ENCODE measurements around the gene BGLAP. TPM values are rescaled to one million over a fixed set of nuclear protein-coding genes. Genes with fewer than 3 reads are reported as not detected.
A peak's percentile ranks its signal among the peaks of the same experiment; 100 is the strongest.

Gene BGLAP
- total RNA-seq, 1 experiment from 2014 or later: 2.3 TPM

DNA sequence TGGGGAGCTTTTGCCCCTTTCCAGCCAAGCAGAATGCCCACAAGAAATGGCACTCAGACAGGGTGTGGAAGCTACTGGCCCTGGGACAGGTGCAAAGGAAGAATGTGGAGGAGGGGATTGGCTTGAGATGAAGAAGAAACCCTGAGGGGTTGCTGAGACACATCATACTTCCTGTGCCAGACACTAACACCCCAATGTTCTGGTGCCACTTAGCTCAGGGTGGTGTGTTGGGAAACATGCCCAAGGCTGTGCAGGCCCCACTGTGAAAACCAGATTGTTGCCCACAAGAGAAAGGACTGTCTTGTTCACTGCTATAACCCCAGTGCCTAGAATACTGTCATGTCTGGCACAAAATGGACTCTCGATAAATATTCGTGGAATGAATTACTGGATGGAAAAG is 15.7 kb downstream of the BGLAP start:
- DNase-seq (ENCODE audit: low spot score): no peak

DNA sequence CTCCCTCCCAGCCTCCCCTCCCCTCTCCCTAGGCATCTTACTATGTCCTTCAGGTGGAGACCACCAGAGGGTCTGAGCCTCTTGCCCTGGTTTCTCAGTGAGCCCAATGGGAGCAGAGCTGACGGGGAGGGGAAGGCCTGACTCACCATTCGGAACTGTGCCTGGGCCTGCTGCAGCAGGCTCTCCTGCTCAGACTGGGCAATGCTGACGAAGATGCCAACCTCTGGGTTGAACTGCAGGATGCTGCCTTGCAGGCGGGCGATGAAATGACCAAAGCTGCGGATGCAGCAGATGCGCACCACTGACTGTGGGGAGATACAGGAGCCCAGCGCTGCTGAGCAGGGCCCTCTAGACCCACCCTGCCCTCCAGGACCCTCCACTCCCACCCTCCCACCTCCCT is 16.9 kb downstream of the BGLAP start:
- no peak for DNase-seq (ENCODE audit: low spot score)

DNA sequence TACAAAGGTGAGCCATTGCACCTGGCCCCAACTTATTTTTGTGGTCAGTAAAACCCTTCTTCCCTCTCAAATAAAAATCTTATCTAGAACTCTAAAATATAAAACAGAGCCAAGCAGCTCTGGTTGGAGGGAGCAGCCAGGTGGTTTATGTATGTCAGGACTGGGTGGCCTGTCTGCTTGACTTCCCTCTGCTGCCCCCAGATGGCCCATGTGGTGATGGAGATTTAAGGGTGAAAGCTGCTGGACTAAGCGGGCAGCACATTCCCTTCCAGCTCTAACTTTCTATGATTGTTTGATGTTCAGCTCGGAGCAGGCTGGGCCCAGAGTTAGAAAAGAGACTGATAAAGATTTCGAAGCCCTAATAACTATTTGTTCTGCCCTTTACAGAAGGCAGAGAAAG is 17.8 kb downstream of the BGLAP start:
- DNase-seq (ENCODE audit: low spot score): peak; percentile 58

DNA sequence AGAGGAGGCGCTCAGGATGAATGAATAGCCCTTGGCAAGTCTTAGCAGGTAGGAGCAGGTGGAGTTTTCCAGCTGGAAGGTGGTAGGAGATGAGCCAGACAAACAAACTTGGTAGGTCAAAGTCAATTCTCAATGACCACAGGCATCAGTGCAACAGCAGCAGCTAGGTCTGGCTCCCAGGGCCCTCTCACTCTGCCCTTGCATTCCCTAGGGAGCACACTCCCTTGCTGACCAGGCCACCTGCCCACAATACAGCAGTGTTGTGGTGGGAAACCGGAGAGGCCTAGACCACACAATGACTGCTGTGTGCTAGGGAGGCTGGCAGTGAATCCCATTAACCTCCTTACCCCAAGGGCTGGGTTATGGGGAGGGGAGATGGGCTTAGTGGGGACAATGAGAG is 18.9 kb downstream of the BGLAP start:
- peak; percentile 34 for DNase-seq (ENCODE audit: low spot score)

DNA sequence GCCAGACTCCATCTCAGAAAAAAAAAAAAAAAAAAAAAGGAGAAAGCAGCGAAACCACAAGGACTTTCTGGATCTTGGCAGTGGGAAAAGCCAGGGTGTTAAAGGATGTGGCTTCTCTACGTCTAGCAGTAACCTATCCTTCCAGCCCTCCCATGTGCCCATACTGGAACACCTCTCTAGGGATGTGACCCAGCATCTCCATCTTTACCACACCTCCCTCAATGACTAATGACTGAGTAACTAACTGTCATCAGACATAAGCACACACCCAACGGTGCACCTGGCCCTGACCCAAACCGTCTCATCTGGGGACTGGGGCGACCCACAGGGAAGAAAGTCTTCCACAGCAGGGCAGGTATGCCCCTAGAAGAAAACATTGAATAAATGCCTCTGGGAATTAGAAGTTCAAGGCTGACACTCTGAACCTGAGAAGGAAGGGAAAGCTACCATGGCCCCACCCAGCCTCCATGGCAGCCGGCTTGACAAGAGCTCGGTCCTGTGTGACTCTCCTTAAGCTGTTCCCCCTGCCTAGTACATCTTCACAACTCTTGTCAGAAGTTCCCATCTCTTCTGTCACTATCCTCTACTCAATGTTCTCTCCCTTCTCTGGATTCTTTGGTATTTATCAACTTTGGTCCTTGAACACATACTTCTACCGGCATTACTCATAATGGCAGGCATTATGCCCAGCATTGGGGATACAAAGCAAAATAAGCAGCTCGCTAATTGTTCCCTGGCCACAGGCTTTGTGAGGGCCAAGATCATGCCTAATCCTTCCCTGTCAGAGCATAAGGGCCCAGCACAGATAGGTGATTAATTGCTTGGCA is 20.7 kb downstream of the BGLAP start:
- DNase-seq (ENCODE audit: low spot score): peak; percentile 99

DNA sequence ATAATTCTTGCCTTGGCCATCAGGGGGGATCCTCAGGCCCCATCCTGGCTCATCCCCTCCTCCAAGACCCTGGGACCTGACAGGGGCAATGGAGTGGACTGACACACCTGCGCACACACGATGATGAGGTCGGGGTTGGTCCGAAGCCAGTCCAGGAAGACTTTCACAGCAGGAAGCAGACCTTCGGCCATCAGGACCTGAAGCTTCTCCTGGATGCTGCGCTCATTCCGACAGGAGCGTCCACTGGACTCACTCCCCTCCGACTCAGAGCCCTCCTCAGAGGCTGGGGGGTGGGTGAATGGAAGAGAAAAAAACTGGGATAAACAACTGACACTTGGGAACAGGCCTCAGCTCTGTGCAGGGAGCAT is 21.3 kb downstream of the BGLAP start:
- DNase-seq (ENCODE audit: low spot score): no peak

DNA sequence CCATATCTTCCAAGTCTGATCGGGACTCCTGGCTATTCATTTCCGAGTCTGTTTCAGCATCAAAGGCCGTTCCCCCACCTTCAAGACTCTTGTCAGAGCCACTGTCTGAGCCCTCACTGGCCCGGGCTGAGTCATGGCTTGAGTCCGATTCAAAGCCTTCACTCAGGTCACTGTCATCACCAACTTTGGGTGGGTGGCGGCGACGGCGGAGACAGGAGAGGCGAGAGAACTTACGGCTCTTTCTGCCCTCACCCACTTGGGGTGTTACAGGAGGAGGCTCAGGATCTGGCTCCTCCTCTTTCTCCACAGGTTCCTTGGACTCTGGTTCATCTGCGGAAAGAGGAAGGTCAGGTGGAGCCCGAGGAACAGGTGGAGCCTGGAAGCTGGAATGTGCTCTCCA is 24.1 kb downstream of the BGLAP start:
- no peak for DNase-seq (ENCODE audit: low spot score)

DNA sequence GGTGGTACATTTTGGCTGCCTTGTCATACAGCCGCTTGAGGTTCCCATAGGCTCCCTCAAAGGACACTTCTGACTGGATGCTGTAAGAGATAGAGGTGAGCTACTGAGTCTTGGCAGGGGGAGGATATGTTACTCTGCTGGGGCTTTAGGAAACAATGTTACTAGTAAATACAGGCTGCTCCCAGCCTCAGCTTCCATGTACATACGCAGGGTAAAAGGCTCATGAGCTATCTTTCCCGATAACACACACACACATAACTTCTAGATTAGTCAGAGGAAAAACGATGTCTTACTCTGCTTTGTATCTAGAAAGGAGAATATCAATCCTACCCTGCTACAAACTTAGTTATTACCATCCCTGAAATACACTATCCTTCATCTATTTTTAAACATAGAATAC is 26.4 kb downstream of the BGLAP start:
- DNase-seq (ENCODE audit: low spot score): peak; percentile 76

DNA sequence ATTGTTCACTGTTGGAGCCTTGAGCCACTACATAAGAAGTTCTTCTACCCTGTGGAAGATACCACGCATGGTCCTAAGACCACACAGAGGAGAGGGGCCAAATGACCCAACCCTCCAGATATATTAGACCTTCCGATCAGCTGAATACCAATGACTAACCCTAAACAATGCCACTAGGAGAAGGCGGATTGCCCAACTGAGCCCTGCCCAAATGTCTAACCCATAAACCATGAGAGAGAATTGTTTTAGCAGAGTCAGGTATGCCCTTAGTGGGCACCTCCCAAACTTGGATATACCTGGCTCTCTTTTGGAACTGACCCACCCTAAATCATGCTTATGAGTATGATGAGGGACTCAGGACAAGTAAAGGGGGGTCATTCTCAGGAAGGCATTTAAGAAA is 28.3 kb downstream of the BGLAP start:
- no peak for DNase-seq (ENCODE audit: low spot score)

DNA sequence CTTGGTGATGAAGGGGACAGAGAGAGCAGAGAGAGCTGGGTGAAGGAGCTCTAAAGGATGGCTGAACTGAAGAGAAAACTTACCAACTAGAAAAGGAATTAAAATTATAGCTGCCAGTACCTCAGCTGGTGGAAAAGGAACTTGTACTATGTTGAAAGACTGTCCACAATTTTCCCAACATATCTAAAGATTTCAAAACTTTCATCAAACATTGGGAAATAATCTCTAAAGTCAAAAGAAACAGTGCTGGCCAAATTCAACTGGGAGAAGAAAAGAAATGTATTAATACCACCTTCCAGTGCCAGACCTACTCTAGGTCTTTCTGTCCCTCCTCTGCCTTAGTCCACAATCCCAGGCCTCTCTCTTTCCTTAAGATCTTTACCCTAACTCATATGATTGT is 34.5 kb downstream of the BGLAP start:
- DNase-seq (ENCODE audit: low spot score): no peak

DNA sequence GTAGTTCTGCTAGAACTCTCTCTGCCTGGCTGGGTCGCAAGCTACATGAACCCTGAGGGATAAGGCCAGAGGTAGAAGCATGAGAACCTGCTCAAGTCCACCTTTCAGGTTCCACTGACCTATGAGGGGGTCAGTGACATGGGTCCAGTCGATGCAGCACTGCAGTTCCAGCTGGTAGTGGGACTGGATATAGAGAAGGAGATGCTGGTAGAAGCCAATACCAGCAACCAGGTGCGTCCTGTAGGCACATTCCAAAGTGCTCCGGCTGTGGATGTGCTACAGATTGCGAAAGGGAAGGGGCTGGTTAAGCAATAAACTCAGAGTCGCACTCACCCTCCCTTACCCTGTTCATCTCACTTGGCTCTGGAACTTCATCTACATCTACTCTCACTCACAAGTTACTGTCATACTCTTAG is 35.0 kb downstream of the BGLAP start:
- no peak for DNase-seq (ENCODE audit: low spot score)

DNA sequence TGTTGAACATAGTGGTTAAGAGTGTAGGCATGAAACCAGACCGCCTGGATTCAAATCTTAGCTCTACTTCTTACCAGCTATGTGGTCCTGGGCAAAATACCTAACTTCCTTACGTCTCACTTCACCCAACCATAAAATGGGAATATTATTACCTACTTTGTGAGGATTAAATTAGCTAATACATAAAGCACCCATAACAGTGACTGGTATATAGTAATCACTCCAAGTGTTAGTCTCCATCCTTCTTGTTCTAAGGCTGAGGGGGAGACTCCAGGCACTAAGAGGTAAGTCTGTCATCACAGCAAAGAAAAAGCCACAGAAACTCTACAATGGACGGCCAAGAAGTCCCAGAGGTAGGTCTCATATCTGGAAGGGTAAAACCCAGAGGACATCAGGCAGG is 37.9 kb downstream of the BGLAP start:
- no peak for DNase-seq (ENCODE audit: low spot score)

DNA sequence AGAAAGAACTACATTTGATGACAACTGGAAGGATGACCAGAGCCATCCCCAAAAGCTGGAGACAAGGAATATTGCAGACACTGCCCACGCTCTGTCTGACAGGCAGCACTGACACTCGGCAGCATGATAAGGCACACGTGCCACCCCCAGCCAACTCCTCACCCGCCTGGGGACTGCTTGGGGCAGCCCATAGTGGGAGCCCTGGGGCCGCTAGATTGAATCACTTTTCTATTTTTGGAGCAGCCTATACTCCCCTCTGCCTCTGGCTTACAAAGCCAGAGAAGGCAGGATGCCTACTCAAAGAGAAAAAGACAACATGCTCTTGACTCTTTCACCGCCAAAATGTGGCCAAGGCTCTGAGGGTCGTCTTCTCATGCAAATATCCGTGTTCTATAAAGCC is 39.3 kb downstream of the BGLAP start:
- DNase-seq (ENCODE audit: low spot score): peak; percentile 63

DNA sequence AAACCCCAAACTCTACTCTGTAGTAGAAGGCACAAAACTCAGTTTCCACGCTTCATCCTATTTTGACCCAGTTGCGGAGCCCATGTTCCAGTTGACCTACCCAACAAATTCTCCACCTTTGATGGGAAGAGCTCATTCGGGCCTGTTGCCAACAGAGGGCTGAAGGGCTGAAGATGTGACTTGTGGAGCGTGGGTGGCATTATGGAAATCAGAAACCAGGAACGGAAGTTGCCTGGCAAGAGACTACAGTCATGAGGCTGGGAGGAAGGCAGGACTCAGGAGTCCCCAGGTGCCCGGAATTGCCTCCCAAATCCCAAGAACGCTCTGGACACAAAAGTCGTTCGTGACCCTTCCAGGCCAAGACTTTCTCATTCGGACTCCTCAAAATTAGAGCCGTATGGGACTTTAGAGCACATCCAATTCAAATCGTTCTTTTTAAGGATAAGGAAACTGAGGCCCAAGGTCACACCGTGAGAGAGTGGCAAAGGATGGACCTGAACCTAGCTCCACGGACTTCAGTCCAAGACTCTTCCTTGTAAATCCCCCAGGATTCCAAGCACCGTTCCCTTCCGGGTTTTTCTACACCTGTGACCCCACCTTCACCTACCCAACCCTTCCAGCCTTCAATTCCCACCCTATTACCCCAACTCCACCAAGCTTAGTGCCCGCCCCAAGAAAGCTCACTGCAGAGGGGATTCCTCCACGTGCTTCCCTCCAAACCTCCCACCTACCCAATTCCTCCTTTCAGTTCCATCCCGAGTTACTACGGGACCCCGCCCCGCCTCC is 39.9 kb downstream of the BGLAP start:
- peak; percentile 47 for DNase-seq (ENCODE audit: low spot score)

DNA sequence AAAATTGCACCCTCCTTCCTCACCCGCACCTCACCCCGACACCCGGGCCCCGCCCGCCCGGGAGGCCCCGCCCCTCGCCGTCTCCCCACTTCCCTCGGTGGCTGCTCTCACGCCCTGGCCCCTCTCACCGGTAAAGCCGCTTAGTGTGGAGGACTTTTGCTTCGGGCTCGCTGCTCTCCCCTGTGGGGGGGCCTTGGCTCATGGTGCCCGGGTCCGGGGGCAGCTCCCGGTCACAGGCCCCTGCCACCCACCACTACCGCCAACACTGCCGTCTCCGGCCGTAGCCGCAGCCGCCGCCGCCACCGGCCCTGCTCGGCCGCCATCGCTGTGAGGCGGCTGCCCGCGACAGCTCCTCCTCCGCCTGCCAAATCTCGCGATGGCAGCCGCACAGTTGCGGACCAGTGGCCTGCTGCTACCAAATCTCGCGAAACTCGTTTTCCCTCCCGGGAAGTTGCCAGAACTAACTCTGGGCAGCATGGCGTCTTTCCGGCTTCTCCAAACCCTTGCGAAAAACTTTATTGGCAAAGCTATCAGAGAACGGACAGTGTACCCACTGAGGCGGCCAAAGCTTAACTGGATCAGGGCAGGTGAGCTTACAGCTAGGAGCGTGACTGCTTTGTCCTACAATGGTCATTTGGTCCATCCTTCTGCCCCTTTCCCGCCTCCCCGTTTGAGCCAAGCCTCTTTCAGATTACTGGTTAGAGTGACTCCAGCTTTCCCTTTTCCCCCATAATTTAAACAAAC is 40.7 kb downstream of the BGLAP start, which contains the start of gene SMG5:
SMG5 (minus strand) TSS at position 347 of the 744 bp plus-strand sequence; CDS start at position 202, 145 bp downstream.
- peak; percentile 100 for DNase-seq (ENCODE audit: low spot score)

DNA sequence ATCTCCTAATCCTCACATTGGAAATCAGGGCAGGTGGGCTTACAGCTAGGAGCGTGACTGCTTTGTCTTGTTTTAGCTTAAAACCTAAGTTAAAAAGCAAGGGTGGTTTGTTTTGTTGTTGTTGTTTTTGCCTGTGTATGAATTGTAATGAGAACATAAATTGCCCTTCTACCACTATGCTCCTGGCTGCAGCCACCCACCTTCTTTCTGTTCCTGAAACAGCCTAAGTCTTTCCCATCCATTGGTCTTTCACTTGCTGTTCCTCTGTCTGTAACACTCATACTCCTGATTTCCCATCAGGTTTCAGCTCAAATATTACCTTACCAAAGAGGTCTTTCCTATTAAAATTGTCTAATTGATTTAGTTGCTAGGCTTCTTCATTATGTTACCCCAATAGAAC is 41.5 kb downstream of the BGLAP start:
- DNase-seq (ENCODE audit: low spot score): no peak

DNA sequence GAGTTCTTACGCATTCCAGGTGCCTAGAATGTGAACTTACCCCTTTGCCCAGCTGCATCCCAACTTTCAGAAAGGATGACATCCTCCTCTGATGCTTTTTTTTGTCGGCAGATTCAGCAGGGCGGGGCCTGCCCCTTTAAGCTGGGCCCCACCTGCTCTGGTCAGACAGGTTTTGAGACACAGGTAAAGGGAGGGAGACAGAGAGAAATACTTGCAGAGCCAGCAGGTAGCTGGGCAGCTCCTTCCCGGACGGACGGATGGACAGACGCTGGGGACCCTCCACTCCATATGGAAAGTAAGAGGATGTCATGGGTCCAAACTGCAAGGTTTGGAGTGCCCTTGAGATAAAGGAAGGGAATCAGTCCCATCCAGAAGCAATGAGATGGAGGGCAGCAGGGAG is 42.1 kb downstream of the BGLAP start, which contains the start of gene TMEM79:
TMEM79 (plus strand) TSS at position 214 of the 400 bp plus-strand sequence. CDS start 902 bp downstream, outside the sequence.
- DNase-seq (ENCODE audit: low spot score): no peak

DNA sequence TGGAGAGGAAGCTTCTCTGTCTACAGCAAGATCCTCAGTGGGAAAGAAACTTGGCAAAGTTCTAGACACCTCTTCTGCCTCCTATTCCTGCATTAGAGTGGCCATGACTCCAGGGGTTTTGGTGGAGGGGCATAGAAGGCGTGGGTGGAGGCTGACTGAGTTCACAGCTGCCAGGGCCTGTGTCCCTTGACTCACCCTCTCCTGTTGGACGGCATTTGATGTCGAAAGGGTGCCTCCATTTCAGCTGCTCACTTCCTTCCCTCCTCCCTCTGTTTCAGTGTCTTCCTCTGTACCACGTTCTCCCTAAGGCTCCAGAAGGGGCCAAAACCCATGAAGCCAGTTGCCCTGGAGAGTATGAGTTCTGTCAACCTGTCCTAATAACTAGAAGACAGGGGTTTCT is 42.8 kb downstream of the BGLAP start:
- DNase-seq (ENCODE audit: low spot score): no peak

DNA sequence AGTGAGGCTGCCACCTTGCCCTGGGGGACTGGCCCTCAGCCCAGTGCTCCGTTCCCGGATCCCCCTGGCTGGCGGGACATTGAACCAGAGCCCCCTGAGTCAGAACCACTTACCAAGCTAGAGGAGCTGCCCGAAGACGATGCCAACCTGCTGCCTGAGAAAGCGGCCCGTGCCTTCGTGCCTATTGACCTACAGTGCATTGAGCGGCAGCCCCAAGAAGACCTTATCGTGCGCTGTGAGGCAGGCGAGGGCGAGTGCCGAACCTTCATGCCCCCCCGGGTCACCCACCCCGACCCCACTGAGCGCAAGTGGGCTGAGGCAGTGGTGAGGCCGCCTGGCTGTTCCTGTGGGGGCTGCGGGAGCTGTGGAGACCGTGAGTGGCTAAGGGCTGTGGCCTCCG is 43.5 kb downstream of the BGLAP start:
- no peak for DNase-seq (ENCODE audit: low spot score)

DNA sequence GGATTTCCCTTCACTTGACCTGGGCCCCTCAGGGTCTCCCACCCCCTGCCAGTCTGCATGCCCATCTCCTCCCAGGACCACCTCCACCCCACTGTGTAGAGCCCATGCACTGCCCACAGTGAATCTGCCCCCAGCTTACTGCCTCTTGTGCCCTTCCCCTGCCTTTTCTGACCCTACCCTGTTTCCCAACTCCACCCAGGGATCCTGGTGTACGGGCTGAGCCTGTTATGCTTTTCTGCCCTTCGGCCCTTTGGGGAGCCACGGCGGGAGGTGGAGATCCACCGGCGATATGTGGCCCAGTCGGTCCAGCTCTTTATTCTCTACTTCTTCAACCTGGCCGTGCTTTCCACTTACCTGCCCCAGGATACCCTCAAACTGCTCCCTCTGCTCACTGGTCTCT is 44.1 kb downstream of the BGLAP start:
- DNase-seq (ENCODE audit: low spot score): no peak

DNA sequence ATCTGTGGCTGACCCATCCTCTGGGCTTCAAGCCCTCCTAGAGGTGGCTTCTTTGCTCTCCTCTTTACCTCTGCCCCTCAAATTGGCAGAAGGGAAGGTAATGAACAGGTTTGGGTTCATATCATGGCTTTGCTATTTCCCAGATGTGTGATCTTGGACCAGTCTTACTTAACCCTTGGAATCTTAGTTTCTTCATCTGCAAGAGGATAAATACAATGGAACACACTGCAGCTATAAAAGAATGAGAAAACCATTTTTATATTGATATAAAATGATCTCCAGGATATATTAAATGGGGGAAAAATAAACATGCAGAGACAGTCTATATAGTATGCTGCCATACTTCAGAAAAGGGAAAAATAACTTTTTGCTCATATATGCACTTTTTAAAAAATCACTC is 47.9 kb downstream of the BGLAP start:
- DNase-seq (ENCODE audit: low spot score): no peak
